Neuronal stem cell (in vitro differentiated cells): ENCODE data around the gene SUPT5H.

Source experiments
- DNase-seq: peaks from one replicate; pipeline ENCODE4 v3.0.0-alpha.2; 2013; ENCODE audit warnings: low spot score
- H2AFZ ChIP-seq: one replicate; pipeline ENCODE4 v1.6.1; 2013; ENCODE audit warnings: mild to moderate bottlenecking, low read length, inconsistent platforms
- H2AK5ac ChIP-seq: 2 replicates; pipeline ENCODE4 v1.6.1; 2013; ENCODE audit warnings: low read depth, mild to moderate bottlenecking, inconsistent platforms, low read length, moderate library complexity, mixed read lengths
- H2BK120ac ChIP-seq: 2 replicates; pipeline ENCODE4 v1.6.1; 2013; ENCODE audit warnings: low read depth, mild to moderate bottlenecking, inconsistent platforms, low read length, moderate library complexity, mixed read lengths
- H2BK12ac ChIP-seq: one replicate; pipeline ENCODE4 v1.6.1; 2013; ENCODE audit warnings: low read length, inconsistent platforms
- H2BK15ac ChIP-seq: 2 replicates; pipeline ENCODE4 v1.6.1; 2013; ENCODE audit warnings: mild to moderate bottlenecking, low read length, inconsistent platforms, mixed read lengths
- H2BK5ac ChIP-seq: one replicate; pipeline ENCODE4 v1.6.1; 2013; ENCODE audit warnings: inconsistent platforms, mild to moderate bottlenecking, low read length, moderate library complexity
- H3K14ac ChIP-seq: one replicate; pipeline ENCODE4 v1.6.1; 2013; ENCODE audit warnings: low read length, inconsistent platforms
- H3K18ac ChIP-seq: 2 replicates; pipeline ENCODE4 v1.6.1; 2013; ENCODE audit warnings: low read length, inconsistent platforms
- H3K23ac ChIP-seq: 2 replicates; pipeline ENCODE4 v1.6.1; 2013; ENCODE audit warnings: low read depth, mild to moderate bottlenecking, mixed read lengths, low read length, inconsistent platforms; ENCODE audit not compliant: poor library complexity
- H3K27ac ChIP-seq: replicated peaks from 3 replicates; pipeline ENCODE4 v1.5.1; 2013; ENCODE audit warnings: low read length, inconsistent platforms
- H3K27me3 ChIP-seq, 3 experiments: 2 replicates each; pipeline ENCODE4 v1.6.1; 2013; ENCODE audit warnings: low read length in 3 of 3, mild to moderate bottlenecking in 2 of 3, inconsistent platforms in 1 of 3, low read depth in 1 of 3, mixed read lengths in 1 of 3, moderate library complexity in 1 of 3; ENCODE audit not compliant: control insufficient read depth in 3 of 3, insufficient read depth in 3 of 3
- H3K36me3 ChIP-seq, 2 donors: replicated peaks in 1 of 2; 2 replicates each; pipeline ENCODE4 v1.6.1; 2013; ENCODE audit warnings: low read length in 2 of 2; ENCODE audit not compliant: control insufficient read depth in 2 of 2, insufficient read depth in 2 of 2
- H3K4ac ChIP-seq: 2 replicates; pipeline ENCODE4 v1.6.1; 2013; ENCODE audit warnings: inconsistent platforms, mild to moderate bottlenecking, low read length, moderate library complexity
- H3K4me1 ChIP-seq, 2 donors: 1 replicate in 1 of 2; 2 replicates in 1 of 2; pipeline ENCODE4 v1.6.1; 2013; ENCODE audit warnings: low read length in 2 of 2, low read depth in 1 of 2; ENCODE audit not compliant: control insufficient read depth in 2 of 2, insufficient read depth in 1 of 2
- H3K4me2 ChIP-seq: one replicate; pipeline ENCODE4 v1.6.1; 2013; ENCODE audit warnings: mild to moderate bottlenecking, low read length, inconsistent platforms; ENCODE audit not compliant: insufficient read depth, poor library complexity, severe bottlenecking
- H3K4me3 ChIP-seq, 2 donors: 2 replicates each; pipeline ENCODE4 v1.5.1; 2013; ENCODE audit warnings: low read length in 2 of 2, mild to moderate bottlenecking in 2 of 2, inconsistent platforms in 1 of 2, moderate library complexity in 1 of 2
- H3K79me1 ChIP-seq: one replicate; pipeline ENCODE4 v1.6.1; 2013; ENCODE audit warnings: low read depth, mild to moderate bottlenecking, inconsistent platforms, low read length, moderate library complexity
- H3K9ac ChIP-seq: one replicate; pipeline ENCODE4 v1.6.1; 2013; ENCODE audit warnings: mild to moderate bottlenecking, low read depth, low read length, inconsistent platforms; ENCODE audit not compliant: poor library complexity
- H3K9me3 ChIP-seq, 2 donors: replicated peaks in 1 of 2; 2 replicates each; pipeline versions ENCODE3 to v1.6.1; 2013; ENCODE audit warnings: low read length in 2 of 2, mild to moderate bottlenecking in 2 of 2, inconsistent platforms in 1 of 2, low read depth in 1 of 2, mixed read lengths in 1 of 2, moderate library complexity in 1 of 2; ENCODE audit not compliant: control insufficient read depth in 2 of 2, insufficient read depth in 1 of 2
- H4K8ac ChIP-seq: one replicate; pipeline ENCODE4 v1.6.1; 2013; ENCODE audit warnings: low read depth, mild to moderate bottlenecking, inconsistent platforms, low read length, moderate library complexity
- H4K91ac ChIP-seq: one replicate; pipeline ENCODE4 v1.6.1; 2013; ENCODE audit warnings: low read length, low read depth, mild to moderate bottlenecking, inconsistent platforms; ENCODE audit not compliant: poor library complexity
- WGBS, 2 donors: extraction: QIAGEN DNeasy Blood & Tissue Kit; methylation state at CpG; one replicate each; pipeline ENCODE4 v1.1.7; 2013; ENCODE audit warnings: missing lambda C conversion rate in 2 of 2, mixed read lengths in 1 of 2; ENCODE audit not compliant: insufficient read length in 2 of 2, insufficient replicate concordance in 1 of 2; ENCODE audit errors: extremely low coverage in 2 of 2; 5-methylcytosine and 5-hydroxymethylcytosine counted together

The SUPT5H gene

GRCh38 chr19:39480337-39481228 lies 35.2 kb downstream of the SUPT5H start, which contains the start of gene TIMM50:
Gene TIMM50, plus strand, starts transcription at chr19:39480838. Its CDS starts 16 bp downstream, at chr19:39480854.
- Histone ChIP-seq H2BK12ac (no peak within 1 kb of the TSS), H2BK120ac (no peak within 1 kb of the TSS), H3K27me3 (no peaks in the 10 kb centered on the region), H4K8ac (no peak within 1 kb of the TSS), H3K4me1 (peaks cover 10 to 12% of the 10 kb centered on the region in 2 donors), H3K36me3 (peaks cover 19 to 43% of the 10 kb centered on the region in 2 donors), H3K23ac (peak within 1 kb of the TSS; percentile 65), H3K4me3 (peak within 1 kb of the TSS; percentile 97 to 100), H3K14ac (peak within 1 kb of the TSS; percentile 94), H3K79me1 (peaks cover 11% of the 10 kb centered on the region), H4K91ac (peak within 1 kb of the TSS; percentile 43), H2BK15ac (peak within 1 kb of the TSS; percentile 75), H2AFZ (peak within 1 kb of the TSS; percentile 96), H3K4ac (peak within 1 kb of the TSS; percentile 90), H3K18ac (peak within 1 kb of the TSS; percentile 95), H3K4me2 (peak within 1 kb of the TSS; percentile 75), H2AK5ac (peak within 1 kb of the TSS; percentile 90), H2BK5ac (peak within 1 kb of the TSS; percentile 87), H3K9ac (peak within 1 kb of the TSS; percentile 96), H3K27ac (no peak within 1 kb of the TSS), H3K9me3 (no peaks in the 10 kb centered on the region)
- DNase-seq = peak; percentile 95
- no CpG with 5 or more reads among the region's 62 CpGs for WGBS, 2 donors

- H2AFZ ChIP-seq = peak overlapping the region; percentile 96
- H3K27me3 ChIP-seq = no peaks in the 10 kb centered on the region
- H3K79me1 ChIP-seq = peaks cover 13% of the 10 kb centered on the region
- H3K4me2 ChIP-seq = peak overlapping the region; percentile 75
- H2BK120ac ChIP-seq = no peak overlapping the region
- peaks cover 10 to 12% of the 10 kb centered on the region in 2 donors for H3K4me1 ChIP-seq
- peak overlapping the region; percentile 43 for H4K91ac ChIP-seq
- H3K27ac ChIP-seq = no peak overlapping the region
- no peak overlapping the region for H2BK12ac ChIP-seq
- no peak for DNase-seq
- no CpG with 5 or more reads among the region's 12 CpGs for WGBS, 2 donors
- peak overlapping the region; percentile 96 for H3K9ac ChIP-seq
- peak overlapping the region; percentile 97 to 100 for H3K4me3 ChIP-seq
- peak overlapping the region; percentile 75 for H2BK15ac ChIP-seq
- H2BK5ac ChIP-seq = peak overlapping the region; percentile 87
- H4K8ac ChIP-seq = no peak overlapping the region
- no peaks in the 10 kb centered on the region for H3K9me3 ChIP-seq
- H3K36me3 ChIP-seq = peaks cover 19 to 43% of the 10 kb centered on the region in 2 donors
- H3K23ac ChIP-seq = peak overlapping the region; percentile 58
- peak overlapping the region; percentile 94 for H3K14ac ChIP-seq
- H3K4ac ChIP-seq = peak overlapping the region; percentile 90
- peak overlapping the region; percentile 90 for H2AK5ac ChIP-seq
- peak overlapping the region; percentile 95 for H3K18ac ChIP-seq
Observed at GRCh38 chr19:39481229-39481545, 35.8 kb downstream of the SUPT5H start.

GRCh38 chr19:39481676-39482075 lies 36.3 kb downstream of the SUPT5H start:
- Histone ChIP-seq H3K36me3 (peaks cover 18 to 43% of the 10 kb centered on the region in 2 donors), H2AK5ac (no peak overlapping the region), H3K4me1 (peaks cover 10 to 12% of the 10 kb centered on the region in 2 donors), H3K79me1 (peaks cover 13% of the 10 kb centered on the region), H2BK15ac (no peak overlapping the region), H4K91ac (no peak overlapping the region), H3K18ac (no peak overlapping the region), H3K4me3 (peak overlapping the region; percentile 97 to 100), H2BK12ac (no peak overlapping the region), H3K23ac (peak overlapping the region; percentile 65), H3K27ac (no peak overlapping the region), H3K9ac (no peak overlapping the region), H3K27me3 (no peaks in the 10 kb centered on the region), H2AFZ (no peak overlapping the region), H2BK120ac (no peak overlapping the region), H3K14ac (no peak overlapping the region), H3K9me3 (no peaks in the 10 kb centered on the region), H3K4ac (no peak overlapping the region), H2BK5ac (no peak overlapping the region), H3K4me2 (peak overlapping the region; percentile 75), H4K8ac (no peak overlapping the region)
- no peak for DNase-seq
- no CpG with 5 or more reads among the region's 11 CpGs for WGBS, 2 donors

GRCh38 chr19:39483141-39483540 lies 37.8 kb downstream of the SUPT5H start:
- Histone ChIP-seq H3K4ac (no peak overlapping the region), H2BK120ac (no peak overlapping the region), H2AK5ac (no peak overlapping the region), H2BK5ac (no peak overlapping the region), H3K27ac (no peak overlapping the region), H3K4me1 (peaks cover 10 to 12% of the 10 kb centered on the region in 2 donors), H2BK12ac (no peak overlapping the region), H3K23ac (no peak overlapping the region), H4K91ac (no peak overlapping the region), H3K4me2 (no peak overlapping the region), H3K18ac (no peak overlapping the region), H2BK15ac (no peak overlapping the region), H3K9me3 (no peaks in the 10 kb centered on the region), H3K14ac (no peak overlapping the region), H3K79me1 (peaks cover 17% of the 10 kb centered on the region), H4K8ac (no peak overlapping the region), H3K36me3 (peaks cover 23 to 51% of the 10 kb centered on the region in 2 donors), H2AFZ (no peak overlapping the region), H3K4me3 (no peak overlapping the region), H3K9ac (no peak overlapping the region), H3K27me3 (no peaks in the 10 kb centered on the region)
- no peak for DNase-seq
- WGBS, 2 donors = no CpG with 5 or more reads among the region's 6 CpGs
